Activated naive CD8-positive, alpha-beta T cell (primary cell): ENCODE results near the gene CCDC70.

Experiments
- H3K27ac Mint-ChIP-seq: one replicate; pipeline ENCODE4 v1.8.0; 2021; ENCODE audit warnings: mixed read lengths
- H3K27me3 Mint-ChIP-seq: one replicate; pipeline ENCODE4 v1.8.0; 2021; ENCODE audit warnings: mixed read lengths
- H3K36me3 Mint-ChIP-seq: one replicate; pipeline ENCODE4 v1.8.0; 2021; ENCODE audit warnings: mixed read lengths
- H3K4me1 Mint-ChIP-seq: one replicate; pipeline ENCODE4 v1.8.0; 2021; ENCODE audit warnings: low read depth, mixed read lengths
- H3K4me3 Mint-ChIP-seq: one replicate; pipeline ENCODE4 v1.8.0; 2021; ENCODE audit warnings: mild to moderate bottlenecking, mixed read lengths
- H3K9me3 Mint-ChIP-seq: one replicate; pipeline ENCODE4 v1.8.0; 2021; ENCODE audit warnings: low read depth, mixed read lengths

The CCDC70 gene

DNA sequence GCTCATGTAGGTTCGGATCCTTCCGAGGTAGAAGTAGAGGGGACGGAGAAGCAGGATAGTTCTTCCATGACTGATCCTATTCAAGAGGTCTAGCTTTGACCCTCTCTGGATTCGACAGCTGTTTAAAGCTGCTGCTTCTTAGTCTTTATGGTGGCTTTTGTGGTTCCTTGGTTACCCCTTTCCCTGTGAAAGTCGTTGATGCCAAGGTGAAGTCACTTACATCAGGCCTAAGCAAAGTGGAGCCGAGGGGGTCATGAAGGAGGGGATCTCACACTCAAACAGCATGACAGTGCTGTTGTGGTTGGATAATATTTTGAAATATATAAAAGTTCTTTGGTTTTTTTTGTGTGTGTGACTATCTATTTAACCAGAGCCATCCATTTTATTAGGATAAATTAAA, 8.1 kb downstream of the CCDC70 start:
- H3K4me3 Mint-ChIP-seq = no peak overlapping the region
- no peaks in the 10 kb centered on the region for H3K4me1 Mint-ChIP-seq
- no peak overlapping the region for H3K27ac Mint-ChIP-seq
- H3K36me3 Mint-ChIP-seq = no peaks in the 10 kb centered on the region
- peaks cover 4% of the 10 kb centered on the region for H3K27me3 Mint-ChIP-seq
- H3K9me3 Mint-ChIP-seq = no peaks in the 10 kb centered on the region

DNA sequence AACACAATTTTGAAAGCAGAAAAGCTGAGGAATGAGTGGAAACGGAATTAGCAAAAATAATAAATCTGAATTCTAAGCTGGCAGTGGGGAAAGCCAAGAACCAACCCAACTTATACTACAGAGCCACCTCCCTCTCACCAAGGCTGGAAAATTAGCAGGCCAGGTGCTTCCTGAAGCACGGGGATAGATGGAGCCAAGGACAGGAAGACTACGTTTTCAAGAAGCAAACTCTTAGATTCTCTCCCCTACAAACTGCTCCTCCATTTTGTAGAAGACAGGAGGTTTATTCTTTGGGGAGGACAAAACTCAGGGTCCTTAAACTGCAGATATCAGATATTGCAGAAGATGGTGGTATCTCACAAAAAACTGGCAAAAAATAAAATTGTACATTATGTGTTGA, 8.8 kb downstream of the CCDC70 start:
- Mint-ChIP-seq H3K9me3 (no peaks in the 10 kb centered on the region), H3K27ac (no peak overlapping the region), H3K4me3 (no peak overlapping the region), H3K4me1 (no peaks in the 10 kb centered on the region), H3K27me3 (peaks cover 4% of the 10 kb centered on the region), H3K36me3 (no peaks in the 10 kb centered on the region)

DNA sequence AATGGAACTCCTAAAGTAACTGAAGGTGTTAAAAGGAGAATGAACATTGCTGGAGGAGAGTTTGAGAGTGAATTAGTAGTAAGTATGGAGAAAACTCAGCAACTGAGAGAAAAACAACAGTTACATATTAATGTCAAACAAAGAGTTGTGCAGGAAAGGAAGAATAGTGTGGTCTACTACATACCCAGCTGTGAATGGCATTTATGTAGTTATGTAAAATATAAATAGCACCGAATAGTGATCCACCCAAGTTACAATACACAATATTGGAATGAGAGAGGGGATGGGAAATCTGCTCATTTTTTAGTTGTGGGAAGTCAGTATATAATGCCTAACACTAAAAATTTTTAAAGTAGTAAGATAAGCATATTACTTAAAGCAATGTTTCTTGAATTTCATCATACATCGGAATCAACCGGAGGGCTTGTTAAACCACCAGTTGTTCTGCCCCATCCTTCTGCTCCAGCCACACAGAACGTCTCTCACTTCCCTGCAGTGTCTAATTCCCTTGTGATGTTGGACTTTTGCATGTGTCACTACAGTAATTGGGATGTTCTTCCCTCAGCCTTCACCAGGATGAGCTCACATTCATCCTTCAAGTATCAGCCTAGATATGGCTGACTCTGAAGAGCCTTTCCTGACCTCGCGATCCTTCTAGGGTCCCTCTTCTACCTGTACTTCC, 11.5 kb downstream of the CCDC70 start:
- Mint-ChIP-seq H3K4me1 (no peaks in the 10 kb centered on the region), H3K27me3 (peaks cover 5% of the 10 kb centered on the region), H3K27ac (no peak overlapping the region), H3K4me3 (no peak overlapping the region), H3K9me3 (no peaks in the 10 kb centered on the region), H3K36me3 (no peaks in the 10 kb centered on the region)

DNA sequence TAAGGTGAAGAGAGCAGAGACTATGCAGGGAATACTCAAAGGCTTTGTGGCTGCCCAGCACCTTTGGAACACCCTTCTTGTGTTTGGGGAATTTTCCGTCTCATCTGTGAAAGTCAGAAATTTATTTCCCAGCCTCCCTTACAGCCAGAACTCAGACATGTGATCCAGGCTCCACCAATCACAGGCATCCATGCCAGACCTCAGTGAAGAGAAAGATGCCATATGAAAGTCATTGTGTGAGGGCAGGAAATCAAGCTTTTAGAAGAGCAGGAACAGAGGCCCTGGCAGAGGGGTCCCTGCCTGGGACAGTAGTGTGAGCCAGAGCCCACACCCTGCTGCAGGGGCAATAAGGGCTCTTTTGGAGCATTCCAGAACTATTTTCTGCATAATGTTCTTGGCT, 12.1 kb downstream of the CCDC70 start:
- Mint-ChIP-seq H3K27me3 (peaks cover 5% of the 10 kb centered on the region), H3K4me1 (no peaks in the 10 kb centered on the region), H3K4me3 (no peak overlapping the region), H3K27ac (no peak overlapping the region), H3K36me3 (no peaks in the 10 kb centered on the region), H3K9me3 (no peaks in the 10 kb centered on the region)

DNA sequence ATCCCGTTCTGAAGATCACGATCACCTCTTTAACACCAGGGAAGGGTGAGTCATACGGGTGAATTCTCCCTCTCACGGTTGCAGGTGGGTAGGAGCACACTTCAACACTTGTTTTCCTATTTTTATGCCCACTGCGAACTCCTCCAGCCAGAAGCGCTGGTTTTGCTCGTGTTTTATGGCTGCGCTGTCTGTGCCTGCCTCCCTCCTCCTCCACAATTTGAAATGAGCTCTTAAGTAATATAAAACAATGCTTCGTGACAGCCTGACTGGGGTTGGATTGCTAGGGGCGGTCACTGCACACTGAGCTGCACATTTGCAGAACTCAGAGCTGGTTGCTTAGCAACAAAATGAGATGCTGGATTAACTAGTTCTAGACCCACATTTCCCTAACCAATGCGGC, 12.9 kb downstream of the CCDC70 start:
- Mint-ChIP-seq H3K27me3 (peaks cover 3% of the 10 kb centered on the region), H3K27ac (no peak overlapping the region), H3K9me3 (no peaks in the 10 kb centered on the region), H3K4me3 (no peak overlapping the region), H3K36me3 (no peaks in the 10 kb centered on the region), H3K4me1 (no peaks in the 10 kb centered on the region)

DNA sequence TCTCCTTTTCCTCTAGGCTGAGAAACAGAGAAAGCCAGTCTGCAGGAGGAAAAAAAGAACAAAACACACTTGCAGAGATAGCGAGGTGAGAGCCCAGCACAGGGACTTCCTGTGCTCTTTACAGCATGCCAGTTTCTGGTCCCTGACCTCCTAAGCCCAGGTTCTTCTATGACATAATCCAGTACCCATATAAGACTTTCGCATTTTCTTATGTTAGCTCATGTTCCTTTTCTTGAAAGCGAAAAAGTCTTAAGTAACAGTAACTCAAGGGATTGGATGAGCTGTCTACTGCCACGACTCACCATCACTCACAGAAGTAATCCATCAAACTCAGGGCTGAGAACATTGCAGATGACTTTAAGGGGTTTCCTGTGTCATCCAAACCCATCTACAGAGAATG, 17.4 kb downstream of the CCDC70 start:
- H3K4me3 Mint-ChIP-seq = no peak overlapping the region
- peaks cover 4% of the 10 kb centered on the region for H3K27me3 Mint-ChIP-seq
- no peaks in the 10 kb centered on the region for H3K4me1 Mint-ChIP-seq
- peaks cover 2% of the 10 kb centered on the region for H3K36me3 Mint-ChIP-seq
- peaks cover 4% of the 10 kb centered on the region for H3K9me3 Mint-ChIP-seq
- no peak overlapping the region for H3K27ac Mint-ChIP-seq

DNA sequence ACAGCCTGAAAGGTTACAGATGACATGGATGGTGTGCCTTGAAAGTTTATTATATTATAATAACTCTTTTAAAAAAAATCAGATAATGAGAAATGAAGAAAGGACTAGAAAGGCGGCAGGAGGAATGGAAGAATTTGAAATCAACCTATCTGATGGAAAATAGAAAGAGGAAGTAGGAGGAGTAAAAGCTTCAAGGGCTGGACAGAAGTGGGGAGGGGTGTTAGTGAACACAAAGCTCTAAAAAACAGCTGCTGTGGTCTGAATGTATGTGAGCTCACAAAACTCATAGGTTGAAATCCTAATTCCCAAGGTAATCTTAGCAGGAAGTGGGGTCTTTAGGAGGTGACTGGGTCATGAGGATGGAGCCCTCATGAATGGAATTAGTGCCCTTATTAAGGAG, 19.5 kb downstream of the CCDC70 start:
- peaks cover 2% of the 10 kb centered on the region for H3K36me3 Mint-ChIP-seq
- H3K27me3 Mint-ChIP-seq = peaks cover 4% of the 10 kb centered on the region
- H3K9me3 Mint-ChIP-seq = peaks cover 4% of the 10 kb centered on the region
- no peak overlapping the region for H3K4me3 Mint-ChIP-seq
- no peaks in the 10 kb centered on the region for H3K4me1 Mint-ChIP-seq
- no peak overlapping the region for H3K27ac Mint-ChIP-seq

DNA sequence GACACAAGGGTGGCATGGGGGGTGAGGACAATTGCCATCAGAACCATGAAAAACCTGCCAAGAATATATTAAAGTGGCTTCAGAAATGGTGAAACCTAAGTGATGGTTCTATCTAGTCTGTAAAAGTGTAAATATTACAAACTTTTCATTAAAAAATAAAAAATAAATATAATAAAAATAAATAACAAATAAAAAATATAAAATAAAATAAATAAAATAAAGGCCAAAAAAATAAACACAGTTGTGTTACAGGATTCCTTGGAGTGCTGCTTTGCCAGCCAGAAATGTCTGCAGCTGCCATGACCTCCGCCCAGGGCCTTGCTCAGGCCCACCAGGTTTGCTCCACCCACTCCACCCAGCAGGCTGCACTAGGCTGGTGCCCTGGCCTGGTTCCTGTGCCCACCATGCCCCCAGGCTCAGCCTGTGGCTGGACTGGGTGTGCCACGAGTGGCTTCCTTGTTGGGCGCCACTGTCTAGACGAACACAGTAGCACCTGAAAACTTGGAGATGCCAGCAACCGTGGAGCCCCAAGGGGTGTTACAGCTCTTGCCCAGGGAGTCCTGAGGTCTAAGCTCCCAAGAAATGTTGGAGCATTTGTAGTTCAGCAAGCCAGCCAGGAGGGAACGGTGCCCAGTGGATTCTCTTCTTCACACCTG, 20.9 kb downstream of the CCDC70 start:
- Mint-ChIP-seq H3K36me3 (peaks cover 2% of the 10 kb centered on the region), H3K4me1 (no peaks in the 10 kb centered on the region), H3K27ac (no peak overlapping the region), H3K9me3 (peaks cover 4% of the 10 kb centered on the region), H3K27me3 (peaks cover 1% of the 10 kb centered on the region), H3K4me3 (no peak overlapping the region)

DNA sequence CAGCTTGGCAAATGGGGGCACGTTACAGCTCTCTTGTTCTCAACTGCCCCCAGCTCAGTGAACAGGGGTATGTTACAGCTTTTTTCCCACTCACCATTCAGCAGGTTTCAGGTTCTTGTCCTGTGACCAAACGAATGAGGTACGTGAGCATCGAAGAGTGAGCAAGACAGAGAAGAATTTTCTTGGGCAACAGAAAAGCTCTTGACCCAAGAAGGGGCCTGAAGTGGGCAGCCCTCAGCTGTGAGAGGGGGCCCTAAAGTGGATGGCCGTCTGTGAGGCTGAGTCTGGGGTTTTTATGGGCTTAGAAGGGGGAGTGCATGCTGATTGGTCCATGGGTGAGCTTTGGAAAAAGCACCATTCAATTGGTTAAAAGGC, 21.4 kb downstream of the CCDC70 start:
- no peak overlapping the region for H3K4me3 Mint-ChIP-seq
- H3K9me3 Mint-ChIP-seq = peaks cover 4% of the 10 kb centered on the region
- H3K27me3 Mint-ChIP-seq = peaks cover 1% of the 10 kb centered on the region
- no peak overlapping the region for H3K27ac Mint-ChIP-seq
- H3K4me1 Mint-ChIP-seq = no peaks in the 10 kb centered on the region
- peaks cover 2% of the 10 kb centered on the region for H3K36me3 Mint-ChIP-seq

DNA sequence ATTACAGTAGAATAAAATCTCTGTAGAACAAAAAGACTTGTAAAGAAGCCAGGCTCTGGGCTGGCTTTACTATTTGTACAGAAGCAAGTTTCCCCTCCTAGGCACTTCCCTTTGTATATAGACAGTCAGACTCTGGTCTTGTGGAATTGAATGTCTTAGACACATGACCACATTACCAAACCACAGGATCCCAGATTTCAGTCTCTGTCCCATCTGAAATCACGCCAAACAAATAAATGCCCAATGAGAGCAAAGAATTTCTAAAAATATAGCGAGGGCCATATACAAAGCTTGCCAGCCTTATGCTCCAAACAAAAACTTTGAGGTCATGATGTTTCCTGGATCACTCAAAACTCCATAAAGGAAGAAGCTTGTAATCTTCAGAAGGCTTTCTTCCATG, 23.9 kb downstream of the CCDC70 start:
- peaks cover 2% of the 10 kb centered on the region for H3K36me3 Mint-ChIP-seq
- no peaks in the 10 kb centered on the region for H3K4me1 Mint-ChIP-seq
- H3K27ac Mint-ChIP-seq = no peak overlapping the region
- H3K9me3 Mint-ChIP-seq = peaks cover 4% of the 10 kb centered on the region
- H3K4me3 Mint-ChIP-seq = no peak overlapping the region
- H3K27me3 Mint-ChIP-seq = no peaks in the 10 kb centered on the region

DNA sequence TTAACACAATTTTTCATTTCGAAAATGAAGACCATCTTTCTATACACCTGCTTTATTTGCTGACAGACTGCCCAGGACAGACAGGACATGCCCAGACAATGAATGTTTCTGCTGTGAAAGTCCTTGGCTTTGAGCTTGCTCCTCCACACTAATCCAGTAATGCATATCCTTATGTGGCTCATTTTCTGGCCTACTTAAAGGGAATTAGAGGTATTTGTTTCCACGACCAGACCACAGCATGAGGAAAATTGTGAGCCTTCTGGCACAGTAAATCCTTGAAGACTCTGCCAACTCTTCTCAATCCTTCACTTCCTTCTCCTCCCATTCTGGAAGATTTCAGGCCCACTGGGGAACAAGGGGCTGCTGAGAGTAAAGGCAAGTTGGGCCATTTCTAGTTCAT, 25.7 kb downstream of the CCDC70 start:
- Mint-ChIP-seq H3K36me3 (no peaks in the 10 kb centered on the region), H3K4me3 (no peak overlapping the region), H3K4me1 (no peaks in the 10 kb centered on the region), H3K27me3 (peaks cover 4% of the 10 kb centered on the region), H3K27ac (no peak overlapping the region), H3K9me3 (no peaks in the 10 kb centered on the region)

DNA sequence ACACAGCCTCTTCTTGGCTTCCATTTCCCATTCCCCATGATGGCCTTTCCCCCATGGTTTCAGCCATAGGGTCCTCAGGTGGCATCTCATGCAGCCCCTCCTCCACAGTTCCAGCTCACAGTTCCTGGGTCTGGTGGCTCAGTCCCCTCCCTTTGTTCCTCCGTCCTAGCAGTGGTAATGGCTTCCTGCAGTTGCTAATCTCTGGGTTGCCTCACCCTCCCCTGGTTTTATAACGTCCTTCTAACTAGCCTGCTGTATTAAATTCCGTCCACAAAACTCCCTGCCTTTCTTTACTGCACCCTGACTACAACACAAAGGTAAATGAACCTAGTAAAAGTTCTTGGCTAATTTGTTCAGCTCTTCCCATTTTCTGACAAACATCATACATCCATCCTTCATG, 30.9 kb downstream of the CCDC70 start:
- no peaks in the 10 kb centered on the region for H3K9me3 Mint-ChIP-seq

DNA sequence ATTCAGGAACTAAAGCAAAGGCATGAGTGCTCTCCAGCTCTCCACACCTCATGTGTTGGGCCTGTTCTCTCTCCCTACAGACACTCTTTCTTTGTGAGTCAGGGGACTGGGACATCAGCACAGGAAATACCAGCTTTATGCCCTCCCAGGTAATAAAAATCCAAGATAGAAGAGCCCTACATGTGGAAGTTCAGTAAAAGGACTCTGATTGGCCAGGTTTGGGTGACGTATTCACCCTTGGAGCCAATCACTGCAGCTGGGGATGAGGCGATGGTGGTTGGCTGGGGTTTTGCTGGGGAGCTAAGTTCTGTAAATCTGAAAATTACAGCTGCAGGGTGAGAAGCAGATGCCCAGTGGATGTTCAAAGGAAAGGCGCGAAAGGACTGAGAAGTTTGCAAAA, 32.5 kb downstream of the CCDC70 start:
- Mint-ChIP-seq H3K27ac (no peak overlapping the region), H3K4me3 (no peak overlapping the region), H3K27me3 (peaks cover 13% of the 10 kb centered on the region), H3K36me3 (no peaks in the 10 kb centered on the region), H3K4me1 (no peaks in the 10 kb centered on the region), H3K9me3 (no peaks in the 10 kb centered on the region)

More for the DNA sequence above, 30.9 kb downstream of the CCDC70 start:
- Mint-ChIP-seq H3K4me1 (no peaks in the 10 kb centered on the region), H3K27ac (no peak overlapping the region), H3K4me3 (no peak overlapping the region), H3K27me3 (peaks cover 13% of the 10 kb centered on the region), H3K36me3 (no peaks in the 10 kb centered on the region)

DNA sequence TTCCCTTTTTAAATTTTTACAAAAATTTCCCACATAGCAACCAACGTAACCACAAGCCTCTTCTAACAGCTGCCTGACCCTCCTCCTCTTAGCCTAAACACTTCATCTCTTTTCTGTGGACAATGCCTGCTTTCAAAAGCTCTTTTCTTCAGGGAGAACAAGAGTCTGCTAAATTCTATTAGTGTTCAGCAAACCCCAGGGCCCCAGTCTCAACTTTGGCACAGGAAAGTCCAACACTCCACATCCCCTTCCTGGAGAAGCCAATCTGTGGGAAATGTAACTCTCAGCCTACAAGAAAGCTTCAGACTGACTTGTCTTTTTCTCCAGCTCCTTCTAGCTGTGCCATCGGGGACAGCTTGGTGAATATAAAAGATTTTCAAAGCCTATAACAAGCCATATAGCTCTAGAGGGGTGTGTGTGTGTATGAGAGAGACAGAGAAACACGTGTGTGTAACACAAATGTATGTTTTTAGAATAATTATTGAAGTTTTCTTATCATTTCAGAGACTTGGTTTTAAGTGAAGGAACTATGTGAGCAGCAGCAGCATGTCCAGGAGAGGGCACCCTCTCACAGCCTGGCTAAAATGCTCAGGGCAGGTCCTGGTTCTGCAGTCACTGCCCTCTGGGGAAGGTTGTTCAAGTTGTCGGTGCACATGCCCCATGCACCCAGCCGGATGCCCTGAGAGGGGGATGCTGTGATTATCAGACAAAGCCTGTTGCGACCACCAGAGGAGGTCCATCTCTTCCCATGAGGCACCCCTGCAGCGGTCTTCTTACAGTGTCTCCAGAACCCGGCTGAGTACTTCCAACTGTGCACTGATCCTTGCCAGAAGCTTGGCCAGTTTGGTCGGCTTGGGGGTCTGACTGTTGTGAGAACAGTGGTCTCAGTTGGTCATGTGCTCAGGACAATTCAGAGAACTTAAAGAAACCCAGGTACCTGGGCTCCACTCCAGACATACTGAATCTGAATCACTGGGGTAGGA, 34.4 kb downstream of the CCDC70 start:
- H3K9me3 Mint-ChIP-seq = no peaks in the 10 kb centered on the region
- no peaks in the 10 kb centered on the region for H3K36me3 Mint-ChIP-seq
- H3K4me3 Mint-ChIP-seq = no peak overlapping the region
- H3K27me3 Mint-ChIP-seq = peaks cover 13% of the 10 kb centered on the region
- no peak overlapping the region for H3K27ac Mint-ChIP-seq
- no peaks in the 10 kb centered on the region for H3K4me1 Mint-ChIP-seq

DNA sequence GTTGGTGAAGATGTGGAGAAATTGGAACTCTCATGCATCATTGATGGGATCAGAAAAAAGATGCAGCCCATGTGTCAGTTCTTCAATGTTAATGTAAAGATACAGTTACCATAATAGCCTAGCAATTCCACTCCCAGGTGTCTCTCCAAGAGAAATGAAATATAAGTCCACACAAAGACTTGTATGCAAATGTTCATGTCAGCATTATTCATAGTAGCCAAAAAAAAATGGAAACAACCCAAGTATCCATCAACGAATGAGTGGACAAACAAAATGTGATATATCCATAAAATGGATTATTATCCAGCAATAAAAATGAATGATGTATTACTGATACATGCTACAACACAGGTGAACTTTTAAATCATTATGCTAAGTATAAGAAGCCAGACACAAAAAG, 38.7 kb downstream of the CCDC70 start:
- H3K36me3 Mint-ChIP-seq = no peaks in the 10 kb centered on the region
- H3K9me3 Mint-ChIP-seq = no peaks in the 10 kb centered on the region
- H3K4me1 Mint-ChIP-seq = peaks cover 5% of the 10 kb centered on the region
- H3K27me3 Mint-ChIP-seq = peaks cover 2% of the 10 kb centered on the region
- H3K4me3 Mint-ChIP-seq = no peak overlapping the region
- H3K27ac Mint-ChIP-seq = no peak overlapping the region
